ENCODE measurements around the gene SLC6A16. TPM values are rescaled to one million over a fixed set of nuclear protein-coding genes. Genes with fewer than 3 reads are reported as not detected.

SLC6A16 gene
- total RNA-seq, 1 experiment from 2014 or later, result 5.0 TPM

- Histone ChIP-seq H4K20me1 (ENCODE audit: insufficient read depth) (no peaks in the 10 kb centered on the region), H3K9me2 (ENCODE audit: insufficient read depth) (no peaks in the 10 kb centered on the region), H3K9ac (ENCODE audit: low read length) (no peak overlapping the region), H3K9me3 (ENCODE audit: control insufficient read depth in 1 of 2, insufficient read depth in 1 of 2, low read depth in 1 of 2, low read length in 2 of 2) (no peaks in the 10 kb centered on the region), H3K79me2 (ENCODE audit: insufficient read depth, low read length) (no peaks in the 10 kb centered on the region), H3K4me3 (replicated peaks in 1 of 2; ENCODE audit: low read depth in 1 of 2, low read length in 2 of 2) (no peak overlapping the region), H3K27ac (ENCODE audit: low read depth, low read length) (no peak overlapping the region), H2AFZ (ENCODE audit: low read depth, low read length, poor library complexity, severe bottlenecking) (no peak overlapping the region), H3K4me2 (ENCODE audit: low read length) (no peak overlapping the region), H3K36me3 (ENCODE audit: control insufficient read depth in 1 of 2, insufficient read depth in 2 of 2, low read length in 2 of 2) (peaks cover 15 to 23% of the 10 kb centered on the region in 2 experiments; a peak in 3 of 4 replicates), H3K27me3 (ENCODE audit: insufficient read depth, low read length) (no peaks in the 10 kb centered on the region), H3K4me1 (ENCODE audit: control insufficient read depth in 1 of 2, insufficient read depth in 2 of 2, low read length in 2 of 2) (peaks cover 0 to 6% of the 10 kb centered on the region in 2 experiments; a peak in 1 of 4 replicates)
- ATAC-seq, result no peak
- POLR2A ChIA-PET, result no interaction called here
- CTCF ChIA-PET, result no interaction called here
- TF ChIP-seq ZNF274 (IDR thresholded peaks at IDR 0.05; ENCODE audit: low read depth, low read length) (no peak), TCF7L2 (IDR thresholded peaks at IDR 0.05; ENCODE audit: borderline replicate concordance, extremely low read depth, insufficient read depth, insufficient read length) (no peak), POLR2AphosphoS5 (IDR thresholded peaks at IDR 0.05; ENCODE audit: low read depth, low read length) (no peak), SIN3A (IDR thresholded peaks at IDR 0.05; ENCODE audit: low read depth) (no peak), CEBPB (IDR thresholded peaks at IDR 0.05; ENCODE audit: low read depth) (no peak), ZFX (IDR thresholded peaks at IDR 0.05) (no peak), POLR2A (IDR thresholded peaks at IDR 0.05; ENCODE audit: borderline replicate concordance, extremely low read depth, insufficient read depth, insufficient read length) (no peak), FOSL1 (IDR thresholded peaks at IDR 0.05; ENCODE audit: low read depth) (no peak), REST (IDR thresholded peaks at IDR 0.05; ENCODE audit: low read depth) (no peak), EZH2 (IDR thresholded peaks at IDR 0.05) (no peak), SRF (IDR thresholded peaks at IDR 0.05; ENCODE audit: low read depth) (no peak), RAD21 (IDR thresholded peaks at IDR 0.05; ENCODE audit: low read depth) (no peak), ELF1 (IDR thresholded peaks at IDR 0.05; ENCODE audit: borderline replicate concordance, low read depth) (no peak)
- TF ChIP-seq, protein P1, sequence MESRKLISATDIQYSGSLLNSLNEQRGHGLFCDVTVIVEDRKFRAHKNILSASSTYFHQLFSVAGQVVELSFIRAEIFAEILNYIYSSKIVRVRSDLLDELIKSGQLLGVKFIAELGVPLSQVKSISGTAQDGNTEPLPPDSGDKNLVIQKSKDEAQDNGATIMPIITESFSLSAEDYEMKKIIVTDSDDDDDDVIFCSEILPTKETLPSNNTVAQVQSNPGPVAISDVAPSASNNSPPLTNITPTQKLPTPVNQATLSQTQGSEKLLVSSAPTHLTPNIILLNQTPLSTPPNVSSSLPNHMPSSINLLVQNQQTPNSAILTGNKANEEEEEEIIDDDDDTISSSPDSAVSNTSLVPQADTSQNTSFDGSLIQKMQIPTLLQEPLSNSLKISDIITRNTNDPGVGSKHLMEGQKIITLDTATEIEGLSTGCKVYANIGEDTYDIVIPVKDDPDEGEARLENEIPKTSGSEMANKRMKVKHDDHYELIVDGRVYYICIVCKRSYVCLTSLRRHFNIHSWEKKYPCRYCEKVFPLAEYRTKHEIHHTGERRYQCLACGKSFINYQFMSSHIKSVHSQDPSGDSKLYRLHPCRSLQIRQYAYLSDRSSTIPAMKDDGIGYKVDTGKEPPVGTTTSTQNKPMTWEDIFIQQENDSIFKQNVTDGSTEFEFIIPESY (IDR thresholded peaks at IDR 0.05; ENCODE audit: extremely low read depth, insufficient replicate concordance, low read length), result no peak
- TF ChIP-seq, protein P2, sequence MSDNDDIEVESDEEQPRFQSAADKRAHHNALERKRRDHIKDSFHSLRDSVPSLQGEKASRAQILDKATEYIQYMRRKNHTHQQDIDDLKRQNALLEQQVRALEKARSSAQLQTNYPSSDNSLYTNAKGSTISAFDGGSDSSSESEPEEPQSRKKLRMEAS (IDR thresholded peaks at IDR 0.05), result no peak
- BruUV-seq (replicated peaks), result TSS peak; percentile 44
- RAD21 ChIA-PET (ENCODE audit: low non-redundant PET in 1 of 2, low total read pairs in 2 of 2, uncharacterized antibody in 2 of 2, unreplicated experiment in 2 of 2), result no interaction called here
- DNase-seq (ENCODE audit: low read depth, low spot score), result no peak
- intact Hi-C loops (cut with micrococcal nuclease), result no loop called here
These were observed 16.1 kb upstream of the SLC6A16 start for GRCh38 chr19:49340865-49341718.

Data from HCT116 (cell line).